NB4 (cell line): ENCODE measurements around the gene ST3GAL5.

Experiments used
- MYC ChIP-seq: IDR thresholded peaks from 2 replicates; pipeline ENCODE4 v1.6.1; 2011; ENCODE audit warnings: low read depth, low read length
- POLR2A ChIP-seq: IDR thresholded peaks from 2 replicates; pipeline ENCODE4 v1.6.1; 2011; ENCODE audit warnings: mild to moderate bottlenecking; ENCODE audit not compliant: insufficient read length; ENCODE audit errors: extremely low read depth
- TF ChIP-seq, protein P1 (sequence below): IDR thresholded peaks from one replicate; pipeline ENCODE4 v1.5.1; 2012; ENCODE audit warnings: low read depth, low read length
- TF ChIP-seq, protein P2 (sequence below): IDR thresholded peaks from 2 replicates; pipeline ENCODE4 v1.6.1; 2011; ENCODE audit warnings: low read depth, low read length

DNA sequence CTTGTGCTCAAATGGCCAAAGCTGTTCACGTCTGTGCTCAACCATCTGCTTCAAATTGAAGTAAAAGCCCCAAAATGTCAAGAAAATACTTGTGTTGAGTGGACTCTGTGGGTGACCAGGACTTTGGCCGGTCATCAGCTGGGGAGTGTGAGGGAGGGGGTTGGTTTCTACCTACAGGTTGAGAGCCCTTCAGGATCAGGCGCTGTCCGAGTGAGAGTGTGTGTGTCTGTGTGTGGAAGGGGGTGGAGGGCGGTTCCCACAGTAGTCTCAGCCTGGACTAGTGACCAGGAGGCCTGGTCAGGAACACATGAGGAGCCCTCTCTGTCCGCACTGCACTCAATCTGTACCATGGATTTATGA is 100.8 kb downstream of the ST3GAL5 start:
- TF ChIP-seq, protein P1, sequence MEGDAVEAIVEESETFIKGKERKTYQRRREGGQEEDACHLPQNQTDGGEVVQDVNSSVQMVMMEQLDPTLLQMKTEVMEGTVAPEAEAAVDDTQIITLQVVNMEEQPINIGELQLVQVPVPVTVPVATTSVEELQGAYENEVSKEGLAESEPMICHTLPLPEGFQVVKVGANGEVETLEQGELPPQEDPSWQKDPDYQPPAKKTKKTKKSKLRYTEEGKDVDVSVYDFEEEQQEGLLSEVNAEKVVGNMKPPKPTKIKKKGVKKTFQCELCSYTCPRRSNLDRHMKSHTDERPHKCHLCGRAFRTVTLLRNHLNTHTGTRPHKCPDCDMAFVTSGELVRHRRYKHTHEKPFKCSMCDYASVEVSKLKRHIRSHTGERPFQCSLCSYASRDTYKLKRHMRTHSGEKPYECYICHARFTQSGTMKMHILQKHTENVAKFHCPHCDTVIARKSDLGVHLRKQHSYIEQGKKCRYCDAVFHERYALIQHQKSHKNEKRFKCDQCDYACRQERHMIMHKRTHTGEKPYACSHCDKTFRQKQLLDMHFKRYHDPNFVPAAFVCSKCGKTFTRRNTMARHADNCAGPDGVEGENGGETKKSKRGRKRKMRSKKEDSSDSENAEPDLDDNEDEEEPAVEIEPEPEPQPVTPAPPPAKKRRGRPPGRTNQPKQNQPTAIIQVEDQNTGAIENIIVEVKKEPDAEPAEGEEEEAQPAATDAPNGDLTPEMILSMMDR: no peak
- no peak for TF ChIP-seq POLR2A
- TF ChIP-seq, protein P2, sequence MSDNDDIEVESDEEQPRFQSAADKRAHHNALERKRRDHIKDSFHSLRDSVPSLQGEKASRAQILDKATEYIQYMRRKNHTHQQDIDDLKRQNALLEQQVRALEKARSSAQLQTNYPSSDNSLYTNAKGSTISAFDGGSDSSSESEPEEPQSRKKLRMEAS: no peak
- no peak for TF ChIP-seq MYC
